Breast epithelium (tissue), 4 donors: ENCODE results near the gene ATRNL1. TPM values are rescaled to one million over a fixed set of nuclear protein-coding genes. Genes with fewer than 3 reads are reported as not detected.

Experiments used
- DNase-seq, 2 donors: peaks; one replicate each; pipeline ENCODE4 v3.0.0-alpha.2; 2019; ENCODE audit warnings: low spot score in 2 of 2
- H3K27ac ChIP-seq, 2 donors: fragments of 200-600 bp; sonication (generic) in 1 of 2; one replicate each; pipeline ENCODE4 v1.5.1; 2016 to 2019; ENCODE audit warnings: mild to moderate bottlenecking in 1 of 2
- H3K27me3 ChIP-seq, 2 donors: fragments of 200-600 bp; sonication (generic) in 1 of 2; one replicate each; pipeline versions ENCODE4 v1.5.1 to v1.6.0; 2017 to 2019; ENCODE audit warnings: control low read depth in 1 of 2, mild to moderate bottlenecking in 1 of 2
- H3K36me3 ChIP-seq: fragments of 200-600 bp; one replicate; pipeline ENCODE4 v1.5.1; 2019
- H3K4me1 ChIP-seq, 2 donors: fragments of 200-600 bp; sonication (generic); one replicate each; pipeline ENCODE4 v1.5.1; 2016 to 2019; ENCODE audit warnings: control low read depth in 1 of 2
- H3K4me3 ChIP-seq, 3 donors: fragments of 200-600 bp; sonication (generic); 1 replicate in 2 of 3; 2 replicates in 1 of 3; pipeline ENCODE4 v1.5.1; 2016 to 2019; ENCODE audit warnings: mild to moderate bottlenecking in 3 of 3, moderate library complexity in 2 of 3
- H3K9me3 ChIP-seq, 2 donors: fragments of 200-600 bp; sonication (generic) in 1 of 2; one replicate each; pipeline ENCODE4 v1.5.1; 2016 to 2019; ENCODE audit warnings: control low read depth in 1 of 2
- POLR2A ChIP-seq: fragments of 450-650 bp; IDR thresholded peaks from one replicate; pipeline ENCODE4 v1.6.1; 2016; ENCODE audit warnings: antibody characterized with exemption, mild to moderate bottlenecking, moderate library complexity
- POLR2AphosphoS5 ChIP-seq, 3 donors: sonication (generic); formaldehyde crosslinking; IDR thresholded peaks; one replicate each; pipeline ENCODE4 v1.6.1; 2017; ENCODE audit warnings: antibody characterized with exemption in 3 of 3
- intact Hi-C: fragments of 100-400 bp; cut with DNase I; formaldehyde crosslinking; loops from one replicate; pipeline ENCODE4 v1.15.1; 2023; ENCODE audit warnings: low total_unique reads
- total RNA-seq, 3 donors: library from RNA; depleted of rRNA; stranded (reverse); fragments of >200 nt; gene quantifications; one replicate each; pipeline ENCODE4 v1.1.0, GENCODE V29; 2016
- TF ChIP-seq, protein P1 (sequence below), 3 donors: fragments of 450-650 bp; IDR thresholded peaks; one replicate each; pipeline ENCODE4 v1.5.1; 2016 to 2017; ENCODE audit warnings: antibody characterized with exemption in 3 of 3, mild to moderate bottlenecking in 3 of 3, moderate library complexity in 3 of 3

ATRNL1 gene
- total RNA-seq, 3 donors from 2014 or later: 0.16 to 11.4 (median 2.9) TPM

GRCh38 chr10:115829521-115830205 is 736.5 kb downstream of the ATRNL1 start:
- H3K4me1 ChIP-seq: no peaks in the 10 kb centered on the region
- no peak overlapping the region for H3K27ac ChIP-seq
- no peak for TF ChIP-seq POLR2AphosphoS5 (IDR thresholded peaks at IDR 0.05)
- TF ChIP-seq, protein P1, sequence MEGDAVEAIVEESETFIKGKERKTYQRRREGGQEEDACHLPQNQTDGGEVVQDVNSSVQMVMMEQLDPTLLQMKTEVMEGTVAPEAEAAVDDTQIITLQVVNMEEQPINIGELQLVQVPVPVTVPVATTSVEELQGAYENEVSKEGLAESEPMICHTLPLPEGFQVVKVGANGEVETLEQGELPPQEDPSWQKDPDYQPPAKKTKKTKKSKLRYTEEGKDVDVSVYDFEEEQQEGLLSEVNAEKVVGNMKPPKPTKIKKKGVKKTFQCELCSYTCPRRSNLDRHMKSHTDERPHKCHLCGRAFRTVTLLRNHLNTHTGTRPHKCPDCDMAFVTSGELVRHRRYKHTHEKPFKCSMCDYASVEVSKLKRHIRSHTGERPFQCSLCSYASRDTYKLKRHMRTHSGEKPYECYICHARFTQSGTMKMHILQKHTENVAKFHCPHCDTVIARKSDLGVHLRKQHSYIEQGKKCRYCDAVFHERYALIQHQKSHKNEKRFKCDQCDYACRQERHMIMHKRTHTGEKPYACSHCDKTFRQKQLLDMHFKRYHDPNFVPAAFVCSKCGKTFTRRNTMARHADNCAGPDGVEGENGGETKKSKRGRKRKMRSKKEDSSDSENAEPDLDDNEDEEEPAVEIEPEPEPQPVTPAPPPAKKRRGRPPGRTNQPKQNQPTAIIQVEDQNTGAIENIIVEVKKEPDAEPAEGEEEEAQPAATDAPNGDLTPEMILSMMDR (IDR thresholded peaks at IDR 0.05): no peak
- TF ChIP-seq POLR2A: no peak
- intact Hi-C loops: loop anchor here (10.0 kb wide), 1 partner anchor 235 kb away; no protein-coding TSS in a partner anchor
- no peaks in the 10 kb centered on the region for H3K36me3 ChIP-seq
- no peaks in the 10 kb centered on the region for H3K27me3 ChIP-seq
- no peaks in the 10 kb centered on the region for H3K9me3 ChIP-seq
- DNase-seq: no peak
- H3K4me3 ChIP-seq: no peak overlapping the region

DNA sequence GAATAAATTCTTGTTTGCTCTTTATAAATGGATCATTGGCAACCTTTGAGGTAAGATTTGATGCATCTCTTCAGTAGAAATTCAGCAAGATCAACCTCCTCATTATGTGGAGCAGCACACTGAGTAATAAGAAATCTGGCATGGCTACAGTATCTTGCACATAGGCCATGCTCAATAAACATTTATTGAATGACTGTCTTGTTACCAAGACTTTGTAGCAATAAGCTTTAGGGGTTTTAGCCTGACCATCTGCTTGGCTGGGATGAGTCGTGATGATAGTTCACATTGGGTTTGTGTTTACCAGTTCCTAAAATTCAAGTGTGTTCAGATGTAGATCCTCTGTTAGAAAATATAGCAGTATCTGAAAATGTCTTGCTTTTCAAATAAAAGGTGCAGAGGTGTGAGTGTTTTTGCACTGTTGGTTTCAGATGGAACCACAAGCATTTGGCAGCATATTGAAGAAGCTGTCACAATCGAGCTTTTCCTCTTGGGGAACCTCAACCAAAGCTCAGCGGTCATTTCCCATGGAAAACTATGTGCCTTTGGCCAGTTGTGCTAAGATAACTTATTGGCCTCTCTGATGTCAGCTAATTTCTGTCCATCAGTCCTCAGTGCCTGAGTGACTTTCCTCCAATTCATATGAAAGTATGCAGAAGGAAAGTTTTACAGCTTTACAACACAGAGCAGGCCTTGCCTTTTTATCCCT is 737.3 kb downstream of the ATRNL1 start:
- Histone ChIP-seq H3K4me1 (no peaks in the 10 kb centered on the region), H3K4me3 (no peak overlapping the region), H3K27me3 (no peaks in the 10 kb centered on the region), H3K9me3 (no peaks in the 10 kb centered on the region), H3K36me3 (no peaks in the 10 kb centered on the region), H3K27ac (no peak overlapping the region)
- no peak for DNase-seq
- no peak for TF ChIP-seq POLR2AphosphoS5 (IDR thresholded peaks at IDR 0.05)
- TF ChIP-seq POLR2A: no peak
- TF ChIP-seq, protein P1 (IDR thresholded peaks at IDR 0.05): no peak
- intact Hi-C loops: no loop called here

GRCh38 chr10:115831016-115831415 is 737.9 kb downstream of the ATRNL1 start:
- no peaks in the 10 kb centered on the region for H3K27me3 ChIP-seq
- H3K4me1 ChIP-seq: no peaks in the 10 kb centered on the region
- no peak overlapping the region for H3K4me3 ChIP-seq
- intact Hi-C loops: no loop called here
- no peaks in the 10 kb centered on the region for H3K9me3 ChIP-seq
- DNase-seq: no peak
- TF ChIP-seq, protein P1 (IDR thresholded peaks at IDR 0.05): no peak
- TF ChIP-seq POLR2AphosphoS5 (IDR thresholded peaks at IDR 0.05) (no peak), POLR2A (no peak)
- H3K36me3 ChIP-seq: no peaks in the 10 kb centered on the region
- no peak overlapping the region for H3K27ac ChIP-seq

DNA sequence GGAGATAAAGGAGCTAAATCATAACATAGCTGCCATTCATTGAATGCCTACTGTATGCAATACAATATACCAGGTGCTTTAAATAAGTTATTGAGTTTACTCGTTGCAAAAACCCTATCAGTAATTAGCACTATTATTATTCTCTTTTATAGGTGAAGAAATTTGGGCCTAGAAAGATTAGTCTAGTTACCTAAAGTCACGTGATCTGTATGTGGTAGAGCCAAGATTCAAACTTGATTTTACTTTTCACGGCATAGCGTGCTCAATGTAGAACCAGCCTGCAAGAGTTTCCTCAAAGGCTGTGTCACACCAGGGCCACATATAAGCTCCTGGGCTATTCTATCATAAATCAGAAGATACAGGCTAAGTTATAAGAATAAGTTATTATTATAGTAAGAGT is 740.0 kb downstream of the ATRNL1 start:
- Histone ChIP-seq H3K36me3 (no peaks in the 10 kb centered on the region), H3K4me3 (no peak overlapping the region), H3K27me3 (no peaks in the 10 kb centered on the region), H3K4me1 (no peaks in the 10 kb centered on the region), H3K9me3 (no peaks in the 10 kb centered on the region), H3K27ac (no peak overlapping the region)
- DNase-seq: no peak
- intact Hi-C loops: no loop called here
- TF ChIP-seq, protein P1 (IDR thresholded peaks at IDR 0.05): no peak
- TF ChIP-seq POLR2AphosphoS5 (IDR thresholded peaks at IDR 0.05): no peak
- TF ChIP-seq POLR2A: no peak

DNA sequence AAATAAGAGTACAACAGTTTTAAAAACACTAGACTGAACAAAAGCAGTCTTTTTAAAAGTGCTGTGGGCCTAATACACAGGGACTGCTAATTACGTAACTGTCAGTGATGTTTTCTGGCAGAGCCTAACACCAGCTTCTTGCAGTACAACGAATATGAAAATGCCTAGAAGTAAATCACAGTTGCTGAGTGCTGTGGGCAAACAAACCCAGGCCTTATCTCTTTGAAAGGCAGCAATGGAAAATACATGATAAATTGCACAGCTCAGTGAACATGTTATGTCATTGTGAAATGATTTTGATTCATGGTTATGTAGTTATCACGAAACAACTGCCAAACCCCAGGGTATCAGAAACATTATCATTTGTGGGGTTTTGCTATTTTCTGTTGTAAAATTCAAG is 751.4 kb downstream of the ATRNL1 start:
- H3K4me3 ChIP-seq: no peak overlapping the region
- no peak for DNase-seq
- no peak overlapping the region for H3K27ac ChIP-seq
- no peaks in the 10 kb centered on the region for H3K36me3 ChIP-seq
- no peaks in the 10 kb centered on the region for H3K9me3 ChIP-seq
- intact Hi-C loops: no loop called here
- TF ChIP-seq POLR2AphosphoS5 (IDR thresholded peaks at IDR 0.05) (no peak), POLR2A (no peak)
- TF ChIP-seq, protein P1 (IDR thresholded peaks at IDR 0.05): no peak
- no peaks in the 10 kb centered on the region for H3K27me3 ChIP-seq
- no peaks in the 10 kb centered on the region for H3K4me1 ChIP-seq
